HEK293 (cell line): ENCODE data around the gene ETHE1.

Source experiments
- GLIS1 ChIP-seq: fragments of 450-650 bp; formaldehyde crosslinking; IDR thresholded peaks from 2 replicates; pipeline ENCODE4 v1.5.1; 2016; ENCODE audit warnings: missing biosample characterization, missing genetic modification characterization
- HOXC10 ChIP-seq: sonication (generic); formaldehyde crosslinking; IDR thresholded peaks from 2 replicates; pipeline ENCODE4 v1.8.1; 2023; ENCODE audit warnings: mild to moderate bottlenecking, missing genetic modification reagents
- KLF1 ChIP-seq: fragments of 450-650 bp; formaldehyde crosslinking; IDR thresholded peaks from 2 replicates; pipeline ENCODE4 v1.5.1; 2016; ENCODE audit warnings: missing biosample characterization, missing genetic modification characterization
- KLF10 ChIP-seq: fragments of 450-650 bp; IDR thresholded peaks from 2 replicates; pipeline ENCODE4 v1.5.1; 2018; ENCODE audit warnings: missing biosample characterization, mild to moderate bottlenecking, missing genetic modification characterization
- RBAK ChIP-seq: fragments of 450-650 bp; formaldehyde crosslinking; IDR thresholded peaks from 2 replicates; pipeline ENCODE4 v1.5.1; 2016; ENCODE audit warnings: missing biosample characterization, missing genetic modification characterization
- SP3 ChIP-seq: fragments of 450-650 bp; formaldehyde crosslinking; IDR thresholded peaks from 2 replicates; pipeline ENCODE4 v1.5.1; 2016; ENCODE audit warnings: missing biosample characterization, missing genetic modification characterization
- ZBTB17 ChIP-seq: fragments of 450-650 bp; formaldehyde crosslinking; IDR thresholded peaks from 2 replicates; pipeline ENCODE4 v1.5.1; 2016; ENCODE audit warnings: missing biosample characterization, missing genetic modification characterization
- ZBTB21 ChIP-seq: fragments of 450-650 bp; formaldehyde crosslinking; IDR thresholded peaks from 2 replicates; pipeline ENCODE4 v1.5.1; 2017; ENCODE audit warnings: missing biosample characterization, missing genetic modification characterization
- ZIC2 ChIP-seq: fragments of 450-650 bp; formaldehyde crosslinking; IDR thresholded peaks from 2 replicates; pipeline ENCODE4 v1.5.1; 2016; ENCODE audit warnings: missing biosample characterization, missing genetic modification characterization
- ZNF112 ChIP-seq: fragments of 450-650 bp; formaldehyde crosslinking; IDR thresholded peaks from 2 replicates; pipeline ENCODE4 v1.5.0; 2017; ENCODE audit warnings: missing biosample characterization, missing genetic modification characterization
- ZNF121 ChIP-seq: fragments of 450-650 bp; formaldehyde crosslinking; IDR thresholded peaks from 2 replicates; pipeline ENCODE4 v1.5.1; 2016; ENCODE audit warnings: missing biosample characterization, missing genetic modification characterization
- ZNF24 ChIP-seq: fragments of 450-650 bp; formaldehyde crosslinking; IDR thresholded peaks from 2 replicates; pipeline ENCODE4 v1.5.1; 2016; ENCODE audit warnings: missing biosample characterization, missing genetic modification characterization
- ZNF292 ChIP-seq: fragments of 450-650 bp; formaldehyde crosslinking; IDR thresholded peaks from 2 replicates; pipeline ENCODE4 v1.5.1; 2016; ENCODE audit warnings: low read depth, missing biosample characterization, missing genetic modification characterization, borderline replicate concordance
- ZNF335 ChIP-seq: fragments of 450-650 bp; formaldehyde crosslinking; conservative IDR thresholded peaks from 2 replicates; pipeline ENCODE4 v1.5.1; 2016; ENCODE audit warnings: missing biosample characterization, missing genetic modification characterization
- ZNF341 ChIP-seq: fragments of 450-650 bp; formaldehyde crosslinking; IDR thresholded peaks from 2 replicates; pipeline ENCODE4; 2016; ENCODE audit warnings: low read depth, missing biosample characterization, missing genetic modification characterization
- ZNF529 ChIP-seq: fragments of 450-650 bp; formaldehyde crosslinking; IDR thresholded peaks from 2 replicates; pipeline ENCODE4 v1.5.1; 2017; ENCODE audit warnings: missing genetic modification characterization, missing biosample characterization; ENCODE audit not compliant: insufficient replicate concordance
- ZNF629 ChIP-seq: fragments of 450-650 bp; formaldehyde crosslinking; IDR thresholded peaks from 2 replicates; pipeline ENCODE4 v1.5.1; 2017; ENCODE audit warnings: missing biosample characterization, missing genetic modification characterization
- ZNF658 ChIP-seq: fragments of 450-650 bp; formaldehyde crosslinking; IDR thresholded peaks from 2 replicates; pipeline ENCODE4; 2016; ENCODE audit warnings: missing biosample characterization, missing genetic modification characterization
- ZNF664 ChIP-seq: fragments of 450-650 bp; formaldehyde crosslinking; IDR thresholded peaks from 2 replicates; pipeline ENCODE4 v1.5.1; 2016; ENCODE audit warnings: missing biosample characterization, missing genetic modification characterization
- ZNF768 ChIP-seq: fragments of 450-650 bp; formaldehyde crosslinking; IDR thresholded peaks from 2 replicates; pipeline ENCODE4 v1.5.1; 2018; ENCODE audit warnings: missing biosample characterization, mild to moderate bottlenecking, missing genetic modification characterization
- ZNF791 ChIP-seq: fragments of 450-650 bp; formaldehyde crosslinking; IDR thresholded peaks from 2 replicates; pipeline ENCODE4 v1.5.1; 2016; ENCODE audit warnings: missing biosample characterization, missing genetic modification characterization
- ZSCAN16 ChIP-seq: fragments of 450-650 bp; formaldehyde crosslinking; IDR thresholded peaks from 2 replicates; pipeline ENCODE4 v1.5.1; 2016; ENCODE audit warnings: missing biosample characterization, missing genetic modification characterization
- TF ChIP-seq, protein P1 (sequence below): fragments of 450-650 bp; formaldehyde crosslinking; IDR thresholded peaks from 2 replicates; pipeline ENCODE4 v1.5.1; 2016; ENCODE audit warnings: missing biosample characterization, missing genetic modification characterization
- TF ChIP-seq, protein P2 (sequence below): fragments of 450-650 bp; formaldehyde crosslinking; IDR thresholded peaks from 2 replicates; pipeline ENCODE4 v1.5.1; 2016; ENCODE audit warnings: missing biosample characterization, missing genetic modification characterization
- TF ChIP-seq, protein P3 (sequence below): fragments of 450-650 bp; formaldehyde crosslinking; IDR thresholded peaks from 2 replicates; pipeline ENCODE4 v1.5.1; 2016; ENCODE audit warnings: missing biosample characterization, missing genetic modification characterization
- TF ChIP-seq, protein P4 (sequence below): fragments of 450-650 bp; IDR thresholded peaks from 2 replicates; pipeline ENCODE4 v1.5.1; 2018; ENCODE audit warnings: missing biosample characterization, mild to moderate bottlenecking, missing genetic modification characterization

ETHE1 gene

DNA sequence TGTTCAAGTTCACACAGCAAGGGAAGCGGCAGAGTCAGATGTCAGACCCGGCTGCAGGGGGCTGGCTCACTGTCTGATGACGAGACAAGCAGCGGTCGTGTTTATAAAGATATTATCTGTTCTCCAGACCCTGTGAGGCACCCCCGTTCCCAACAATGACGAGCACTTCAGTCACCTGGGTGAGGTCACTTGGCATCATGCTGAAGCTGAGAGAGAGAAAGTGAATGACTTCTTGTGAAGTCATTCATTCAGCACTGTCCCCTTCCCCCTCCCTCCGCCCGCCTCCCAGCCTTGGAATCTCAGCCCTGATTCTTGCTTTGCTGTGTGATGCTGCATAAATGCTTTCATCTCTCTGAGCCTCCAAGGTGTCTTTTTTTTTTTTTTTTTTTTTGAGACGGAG lies 56.7 kb downstream of the ETHE1 start (continued):
- TF ChIP-seq, protein P1, sequence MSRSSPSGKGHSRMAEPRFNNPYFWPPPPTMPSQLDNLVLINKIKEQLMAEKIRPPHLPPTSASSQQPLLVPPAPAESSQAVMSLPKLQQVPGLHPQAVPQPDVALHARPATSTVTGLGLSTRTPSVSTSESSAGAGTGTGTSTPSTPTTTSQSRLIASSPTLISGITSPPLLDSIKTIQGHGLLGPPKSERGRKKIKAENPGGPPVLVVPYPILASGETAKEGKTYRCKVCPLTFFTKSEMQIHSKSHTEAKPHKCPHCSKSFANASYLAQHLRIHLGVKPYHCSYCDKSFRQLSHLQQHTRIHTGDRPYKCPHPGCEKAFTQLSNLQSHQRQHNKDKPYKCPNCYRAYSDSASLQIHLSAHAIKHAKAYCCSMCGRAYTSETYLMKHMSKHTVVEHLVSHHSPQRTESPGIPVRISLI (tag by site-specific recombination) = 0 out of 2 replicates have a peak, but pooled peaks have one; percentile 44
- TF ChIP-seq ZIC2 (tag by site-specific recombination) (no peak), KLF1 (peak; percentile 53; the same call in 1 of the 2 replicates), ZBTB17 (0 out of 2 replicates have a peak, but pooled peaks have one; percentile 31), GLIS1 (peak; percentile 86), ZNF529 (tag by site-specific recombination) (no peak), KLF10 (tag by site-specific recombination) (no peak), ZNF24 (tag by site-specific recombination) (peak; percentile 83; the same call in 1 of the 2 replicates), ZNF629 (tag by site-specific recombination) (peak; percentile 84), ZBTB21 (peak; percentile 93), ZNF341 (tag by site-specific recombination) (no peak), ZSCAN16 (tag by site-specific recombination) (no peak), ZNF112 (tag by site-specific recombination) (no peak), SP3 (no peak), ZNF791 (tag by site-specific recombination) (no peak), ZNF664 (tag by site-specific recombination) (no peak), ZNF121 (tag by site-specific recombination) (no peak), ZNF768 (tag by site-specific recombination) (peak; percentile 57; the same call in 1 of the 2 replicates), ZNF335 (tag by site-specific recombination) (0 out of 2 replicates have a peak, but pooled peaks have one; percentile 15), ZNF292 (tag by site-specific recombination) (no peak), HOXC10 (CRISPR knock-in tag) (no peak), ZNF658 (tag by site-specific recombination) (no peak), RBAK (tag by site-specific recombination) (no peak)
- TF ChIP-seq, protein P2, sequence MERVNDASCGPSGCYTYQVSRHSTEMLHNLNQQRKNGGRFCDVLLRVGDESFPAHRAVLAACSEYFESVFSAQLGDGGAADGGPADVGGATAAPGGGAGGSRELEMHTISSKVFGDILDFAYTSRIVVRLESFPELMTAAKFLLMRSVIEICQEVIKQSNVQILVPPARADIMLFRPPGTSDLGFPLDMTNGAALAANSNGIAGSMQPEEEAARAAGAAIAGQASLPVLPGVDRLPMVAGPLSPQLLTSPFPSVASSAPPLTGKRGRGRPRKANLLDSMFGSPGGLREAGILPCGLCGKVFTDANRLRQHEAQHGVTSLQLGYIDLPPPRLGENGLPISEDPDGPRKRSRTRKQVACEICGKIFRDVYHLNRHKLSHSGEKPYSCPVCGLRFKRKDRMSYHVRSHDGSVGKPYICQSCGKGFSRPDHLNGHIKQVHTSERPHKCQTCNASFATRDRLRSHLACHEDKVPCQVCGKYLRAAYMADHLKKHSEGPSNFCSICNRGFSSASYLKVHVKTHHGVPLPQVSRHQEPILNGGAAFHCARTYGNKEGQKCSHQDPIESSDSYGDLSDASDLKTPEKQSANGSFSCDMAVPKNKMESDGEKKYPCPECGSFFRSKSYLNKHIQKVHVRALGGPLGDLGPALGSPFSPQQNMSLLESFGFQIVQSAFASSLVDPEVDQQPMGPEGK (tag by site-specific recombination) = no peak
- TF ChIP-seq, protein P3, sequence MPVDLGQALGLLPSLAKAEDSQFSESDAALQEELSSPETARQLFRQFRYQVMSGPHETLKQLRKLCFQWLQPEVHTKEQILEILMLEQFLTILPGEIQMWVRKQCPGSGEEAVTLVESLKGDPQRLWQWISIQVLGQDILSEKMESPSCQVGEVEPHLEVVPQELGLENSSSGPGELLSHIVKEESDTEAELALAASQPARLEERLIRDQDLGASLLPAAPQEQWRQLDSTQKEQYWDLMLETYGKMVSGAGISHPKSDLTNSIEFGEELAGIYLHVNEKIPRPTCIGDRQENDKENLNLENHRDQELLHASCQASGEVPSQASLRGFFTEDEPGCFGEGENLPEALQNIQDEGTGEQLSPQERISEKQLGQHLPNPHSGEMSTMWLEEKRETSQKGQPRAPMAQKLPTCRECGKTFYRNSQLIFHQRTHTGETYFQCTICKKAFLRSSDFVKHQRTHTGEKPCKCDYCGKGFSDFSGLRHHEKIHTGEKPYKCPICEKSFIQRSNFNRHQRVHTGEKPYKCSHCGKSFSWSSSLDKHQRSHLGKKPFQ (tag by site-specific recombination) = no peak
- TF ChIP-seq, protein P4, sequence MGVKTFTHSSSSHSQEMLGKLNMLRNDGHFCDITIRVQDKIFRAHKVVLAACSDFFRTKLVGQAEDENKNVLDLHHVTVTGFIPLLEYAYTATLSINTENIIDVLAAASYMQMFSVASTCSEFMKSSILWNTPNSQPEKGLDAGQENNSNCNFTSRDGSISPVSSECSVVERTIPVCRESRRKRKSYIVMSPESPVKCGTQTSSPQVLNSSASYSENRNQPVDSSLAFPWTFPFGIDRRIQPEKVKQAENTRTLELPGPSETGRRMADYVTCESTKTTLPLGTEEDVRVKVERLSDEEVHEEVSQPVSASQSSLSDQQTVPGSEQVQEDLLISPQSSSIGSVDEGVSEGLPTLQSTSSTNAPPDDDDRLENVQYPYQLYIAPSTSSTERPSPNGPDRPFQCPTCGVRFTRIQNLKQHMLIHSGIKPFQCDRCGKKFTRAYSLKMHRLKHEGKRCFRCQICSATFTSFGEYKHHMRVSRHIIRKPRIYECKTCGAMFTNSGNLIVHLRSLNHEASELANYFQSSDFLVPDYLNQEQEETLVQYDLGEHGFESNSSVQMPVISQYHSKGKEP (tag by site-specific recombination) = no peak
- TF ChIP-seq, all 188 proteins: peak for 13
